NT2/D1 (cell line): ENCODE measurements around the gene TMEM132D.

Experiments
- SUZ12 ChIP-seq: IDR thresholded peaks from 2 replicates; pipeline ENCODE4 v1.6.1; 2011; ENCODE audit not compliant: insufficient read length, insufficient read depth; ENCODE audit errors: extremely low read depth
- YY1 ChIP-seq: IDR thresholded peaks from 2 replicates; pipeline ENCODE4 v1.6.1; 2011; ENCODE audit not compliant: insufficient read length, insufficient read depth
- ZNF274 ChIP-seq: IDR thresholded peaks from 2 replicates; pipeline ENCODE4 v1.6.1; 2011; ENCODE audit warnings: mild to moderate bottlenecking, low read depth, low read length

DNA sequence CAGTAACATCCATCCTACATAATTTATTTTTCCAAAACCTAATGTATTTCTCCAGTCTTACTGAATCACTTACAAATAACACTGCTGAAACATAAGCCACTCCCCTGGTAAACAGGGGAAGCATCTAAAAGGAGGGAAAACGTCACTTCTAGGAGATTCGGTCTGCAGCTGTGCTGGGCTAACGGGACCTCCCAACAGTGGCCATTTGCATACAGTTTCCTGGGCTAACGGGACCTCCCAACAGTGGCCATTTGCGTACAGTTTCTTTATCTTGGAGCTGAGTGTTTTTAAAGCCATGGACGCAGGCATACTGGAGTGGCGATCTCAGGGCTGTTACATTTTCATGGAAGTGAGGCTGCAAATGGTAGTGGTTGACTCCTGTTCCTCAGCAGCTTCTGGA, 242.9 kb downstream of the TMEM132D start:
- TF ChIP-seq YY1 (no peak), ZNF274 (no peak), SUZ12 (no peak)
